ENCODE measurements around the gene CDC7.

DNA sequence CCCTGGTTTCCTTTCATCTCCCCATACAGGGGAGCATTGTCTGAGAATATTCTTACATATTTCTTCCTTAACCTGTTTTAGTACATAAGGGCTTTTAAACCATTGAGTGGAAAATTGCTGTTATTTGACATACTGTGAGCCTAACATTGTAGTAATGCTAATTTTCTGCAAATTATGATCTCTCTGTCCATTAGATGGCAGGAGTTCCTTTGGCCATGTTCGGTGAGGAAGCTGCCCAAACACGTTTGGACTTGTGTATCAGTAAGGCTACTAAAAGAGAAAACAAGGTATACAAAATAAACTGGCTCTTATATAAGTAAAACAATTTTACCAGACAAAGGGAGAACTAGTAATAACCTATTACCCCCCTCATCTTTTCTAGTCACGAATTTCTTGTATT is 29.2 kb downstream of the CDC7 start:
- TF ChIP-seq SP1 (IDR thresholded peaks at IDR 0.05), result no peak
- no peak for TF ChIP-seq FOXA1 (IDR thresholded peaks at IDR 0.05)
- no peak for TF ChIP-seq TARDBP (IDR thresholded peaks at IDR 0.05)
- TF ChIP-seq ZNF384 (IDR thresholded peaks at IDR 0.05), result no peak
- no peak for TF ChIP-seq BHLHE40 (IDR thresholded peaks at IDR 0.05; ENCODE audit: borderline replicate concordance)
- TF ChIP-seq FOXM1 (IDR thresholded peaks at IDR 0.05; ENCODE audit: borderline replicate concordance), result no peak
- TF ChIP-seq, protein P1, sequence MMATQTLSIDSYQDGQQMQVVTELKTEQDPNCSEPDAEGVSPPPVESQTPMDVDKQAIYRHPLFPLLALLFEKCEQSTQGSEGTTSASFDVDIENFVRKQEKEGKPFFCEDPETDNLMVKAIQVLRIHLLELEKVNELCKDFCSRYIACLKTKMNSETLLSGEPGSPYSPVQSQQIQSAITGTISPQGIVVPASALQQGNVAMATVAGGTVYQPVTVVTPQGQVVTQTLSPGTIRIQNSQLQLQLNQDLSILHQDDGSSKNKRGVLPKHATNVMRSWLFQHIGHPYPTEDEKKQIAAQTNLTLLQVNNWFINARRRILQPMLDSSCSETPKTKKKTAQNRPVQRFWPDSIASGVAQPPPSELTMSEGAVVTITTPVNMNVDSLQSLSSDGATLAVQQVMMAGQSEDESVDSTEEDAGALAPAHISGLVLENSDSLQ (IDR thresholded peaks at IDR 0.05), result no peak
- no peak for TF ChIP-seq FOXK2 (IDR thresholded peaks at IDR 0.05)
- TF ChIP-seq L3MBTL2 (conservative IDR thresholded peaks at IDR 0.05), result no peak
- no peak for TF ChIP-seq ELF4 (IDR thresholded peaks at IDR 0.05)
- TF ChIP-seq CTBP1 (IDR thresholded peaks at IDR 0.05; ENCODE audit: borderline replicate concordance), result no peak
- no peak for TF ChIP-seq SUZ12 (IDR thresholded peaks at IDR 0.05)
- no peak for TF ChIP-seq HDGF (IDR thresholded peaks at IDR 0.05; ENCODE audit: borderline replicate concordance)
